ENCODE measurements around the gene SDHD. TPM values are rescaled to one million over a fixed set of nuclear protein-coding genes. Genes with fewer than 3 reads are reported as not detected.

Gene SDHD
- total RNA-seq, 1 experiment from 2014 or later: 98.9 TPM

Other genes with a start within 250 kb of the SDHD start
- gene ALG9, start 215.3 kb upstream of the SDHD start, total RNA-seq (2021): 19.7 to 20.9 TPM (median 20.6 TPM) in 3 replicates
- 1.9 to 2.5 TPM (median 2.2 TPM) in 3 replicates for gene FDXACB1, start 207.7 kb upstream of the SDHD start, total RNA-seq (2021)
- 18.7 to 22.6 TPM (median 20.4 TPM) in 3 replicates for gene CFAP68, start 207.3 kb upstream of the SDHD start, total RNA-seq (2021)
- 1.3 to 2.1 TPM (median 1.4 TPM) in 3 replicates for gene CRYAB, start 175.1 kb upstream of the SDHD start, total RNA-seq (2021)
- 0.33 to 0.62 TPM (median 0.55 TPM) in 3 replicates for gene HSPB2, start 174.1 kb upstream of the SDHD start, total RNA-seq (2021)
- gene C11orf52, start 168.0 kb upstream of the SDHD start, total RNA-seq (2021): 2.1 to 4.2 TPM (median 3.0 TPM) in 3 replicates
- 12.6 to 14.6 TPM (median 13.5 TPM) in 3 replicates for gene DIXDC1, start 149.5 kb upstream of the SDHD start, total RNA-seq (2021)
- gene DLAT, start 61.5 kb upstream of the SDHD start, total RNA-seq (2021): 55.7 to 60.4 TPM (median 56.6 TPM) in 3 replicates
- gene PIH1D2, start 12.9 kb upstream of the SDHD start, total RNA-seq (2021): 0.71 to 0.85 TPM (median 0.71 TPM) in 3 replicates
- 15.3 to 17.1 TPM (median 15.6 TPM) in 3 replicates for gene NKAPD1, start 12.6 kb upstream of the SDHD start, total RNA-seq (2021)
- 67.9 to 88.2 TPM (median 74.4 TPM) in 3 replicates for gene TIMM8B, start 117 bp upstream of the SDHD start, total RNA-seq (2021)
- 0.74 to 0.82 TPM (median 0.82 TPM) in 3 replicates for gene IL18, start 77.2 kb downstream of the SDHD start, total RNA-seq (2021)
- not detected in 3 replicates for gene TEX12, start 80.5 kb downstream of the SDHD start, total RNA-seq (2021)
- gene BCO2, start 88.6 kb downstream of the SDHD start, total RNA-seq (2021): 0.48 to 1.3 TPM (median 1.0 TPM) in 3 replicates
- 23.5 to 26.7 TPM (median 25.7 TPM) in 3 replicates for gene PTS, start 139.6 kb downstream of the SDHD start, total RNA-seq (2021)
- not detected in 3 replicates for gene PLET1, start 174.0 kb downstream of the SDHD start, total RNA-seq (2021)